Astrocyte of the cerebellum (primary cell): Measurements from ENCODE around the gene ARHGEF12.
A peak's percentile ranks its signal among the peaks of the same experiment; 100 is the strongest.

ENCODE experiments used
- DNase-seq: peaks from one replicate; pipeline ENCODE4 v3.0.0-alpha.2; 2011; ENCODE audit warnings: low read depth
- H3K4me3 ChIP-seq: 2 replicates; pipeline ENCODE4 v1.5.1; 2011; ENCODE audit warnings: mild to moderate bottlenecking, low read depth, low read length, moderate library complexity
- CTCF ChIP-seq: IDR thresholded peaks from 2 replicates; pipeline ENCODE4 v1.5.1; 2012; ENCODE audit warnings: low read length, low read depth, moderate library complexity, mild to moderate bottlenecking; ENCODE audit errors: missing control alignments
- in situ Hi-C: cut with HindIII; loops from 2 replicates; pipeline ENCODE4 v1.10.0; 2017; ENCODE audit warnings: low sequenced_read_pairs

ARHGEF12 gene

GRCh38 chr11:120339394-120339890 lies 3.2 kb downstream of the ARHGEF12 start:
- in situ Hi-C loops = no loop called here
- TF ChIP-seq CTCF = no peak
- peak overlapping the region; percentile 72 for H3K4me3 ChIP-seq
- DNase-seq = no peak

GRCh38 chr11:120340529-120340928 lies 4.3 kb downstream of the ARHGEF12 start:
- no peak for TF ChIP-seq CTCF
- no peak overlapping the region for H3K4me3 ChIP-seq
- in situ Hi-C loops = no loop called here
- DNase-seq = no peak

GRCh38 chr11:120342226-120342625 lies 6.0 kb downstream of the ARHGEF12 start:
- in situ Hi-C loops = no loop called here
- no peak for DNase-seq
- no peak overlapping the region for H3K4me3 ChIP-seq
- TF ChIP-seq CTCF = no peak

GRCh38 chr11:120342678-120343077 lies 6.5 kb downstream of the ARHGEF12 start:
- DNase-seq = no peak
- TF ChIP-seq CTCF = no peak
- H3K4me3 ChIP-seq = no peak overlapping the region
- in situ Hi-C loops = no loop called here

GRCh38 chr11:120343429-120343828 lies 7.2 kb downstream of the ARHGEF12 start:
- no peak for TF ChIP-seq CTCF
- no peak for DNase-seq
- in situ Hi-C loops = no loop called here
- H3K4me3 ChIP-seq = no peak overlapping the region

- in situ Hi-C loops = no loop called here
- TF ChIP-seq CTCF = no peak
- DNase-seq = no peak
- H3K4me3 ChIP-seq = no peak overlapping the region
These were observed 8.2 kb downstream of the ARHGEF12 start for GRCh38 chr11:120344302-120345004.

- in situ Hi-C loops = no loop called here
- DNase-seq = no peak
- no peak for TF ChIP-seq CTCF
- H3K4me3 ChIP-seq = no peak overlapping the region
These were observed 10.0 kb downstream of the ARHGEF12 start for GRCh38 chr11:120346233-120346632.
